ENCODE results near the gene TTN. TPM values are rescaled to one million over a fixed set of nuclear protein-coding genes. Genes with fewer than 3 reads are reported as not detected.

Gene TTN
- total RNA-seq, 4 donors from 2014 or later, result 9.3 to 59.8 (median 29.4) TPM

DNA sequence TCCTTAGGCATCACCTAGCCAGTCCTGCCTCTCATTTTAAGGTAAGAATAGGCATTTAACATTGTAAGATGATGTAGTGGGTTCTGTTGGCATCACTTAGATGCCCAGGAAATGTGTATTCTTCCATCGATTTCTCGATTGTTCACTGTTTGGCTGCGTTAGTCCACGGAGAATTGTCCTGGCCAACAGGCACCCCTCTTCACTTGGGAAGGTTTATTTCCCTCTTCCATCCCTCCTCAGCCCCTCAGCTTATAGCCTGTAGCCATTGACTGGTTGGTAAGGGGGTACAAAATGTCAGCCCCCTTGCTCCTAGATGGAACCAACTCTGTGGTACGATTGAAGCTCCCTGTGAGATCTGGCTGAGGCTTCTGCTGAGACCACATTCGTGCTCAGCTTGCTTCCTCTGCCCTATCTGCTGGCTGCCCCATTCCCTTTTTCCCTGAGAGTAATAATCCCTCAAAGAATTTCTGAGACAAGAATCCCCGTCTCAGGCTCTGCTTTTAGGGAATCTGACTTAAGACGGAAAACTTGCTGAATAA is 283.6 kb downstream of the TTN start:
- TF ChIP-seq CTCF (IDR thresholded peaks at IDR 0.05; ENCODE audit: low read depth), result no peak

DNA sequence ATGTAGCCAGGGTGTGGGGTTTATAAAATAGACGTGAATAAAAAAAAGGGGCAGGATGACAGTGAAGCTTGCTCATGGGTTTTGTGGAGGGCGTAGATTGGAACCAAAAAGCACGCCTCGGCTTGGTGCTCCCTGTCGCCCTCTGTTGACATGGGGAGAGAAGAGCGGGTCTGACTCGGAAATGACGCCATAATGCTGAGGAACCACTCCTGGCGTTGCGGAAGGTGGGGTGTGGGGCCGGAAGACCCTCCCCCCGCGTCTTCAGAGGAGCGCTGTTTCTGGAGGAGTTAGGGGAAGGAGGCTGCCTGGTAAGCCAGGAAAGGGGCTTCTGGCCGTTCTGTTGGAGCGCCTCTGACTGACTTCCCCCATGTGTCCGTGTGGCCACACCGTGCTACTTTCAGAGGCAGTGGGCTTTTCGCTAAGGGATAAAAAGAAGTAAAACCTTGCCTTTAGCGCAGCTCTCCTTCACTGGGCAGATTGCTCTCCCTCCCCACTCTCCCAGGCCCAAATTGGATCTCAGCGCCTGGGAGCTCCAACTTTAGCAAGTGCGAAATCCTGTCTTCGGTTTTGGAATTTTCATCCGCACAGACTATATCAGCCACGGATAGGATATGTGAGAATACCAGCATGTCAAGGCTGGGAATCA is 284.1 kb downstream of the TTN start:
- TF ChIP-seq CTCF (IDR thresholded peaks at IDR 0.05; ENCODE audit: low read depth), result no peak

DNA sequence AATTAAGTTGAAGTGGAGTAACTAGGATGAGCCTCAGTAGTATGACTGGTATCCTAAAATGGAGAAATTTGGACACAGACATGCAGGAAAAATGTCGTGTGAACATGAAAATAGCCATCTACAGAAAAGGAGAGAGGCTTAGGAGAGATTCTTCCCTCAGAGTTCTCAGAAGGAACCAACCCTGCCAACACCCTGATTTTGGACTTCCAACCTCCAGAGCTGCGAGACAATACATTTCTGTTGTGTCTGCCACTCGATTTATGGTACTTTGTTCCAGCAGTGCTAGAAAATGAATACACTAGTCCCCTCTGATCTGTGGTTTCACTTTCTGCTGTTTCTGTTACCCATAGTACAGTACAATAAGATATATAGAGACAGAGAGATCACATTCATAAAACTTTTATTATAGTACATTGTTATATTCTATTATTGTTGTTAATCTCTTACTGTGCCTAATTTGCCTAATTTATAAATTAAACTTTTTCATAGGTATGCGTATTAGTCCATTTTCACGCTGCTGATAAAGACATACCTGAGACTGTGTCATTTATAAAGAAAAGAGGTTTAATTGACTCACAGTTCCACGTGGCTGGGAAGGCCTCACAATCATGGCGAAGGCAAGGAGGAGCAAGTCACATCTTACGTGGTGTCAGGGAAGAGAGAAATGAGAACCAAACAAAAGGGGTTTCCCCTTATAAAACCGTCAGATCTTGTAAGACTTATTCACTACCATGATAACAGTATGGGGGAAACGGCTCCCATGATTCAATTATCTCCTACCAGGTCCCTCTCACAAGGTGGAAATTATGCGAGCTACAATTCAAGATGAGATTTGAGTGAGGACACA is 285.7 kb downstream of the TTN start:
- no peak for TF ChIP-seq CTCF (IDR thresholded peaks at IDR 0.05; ENCODE audit: low read depth)

DNA sequence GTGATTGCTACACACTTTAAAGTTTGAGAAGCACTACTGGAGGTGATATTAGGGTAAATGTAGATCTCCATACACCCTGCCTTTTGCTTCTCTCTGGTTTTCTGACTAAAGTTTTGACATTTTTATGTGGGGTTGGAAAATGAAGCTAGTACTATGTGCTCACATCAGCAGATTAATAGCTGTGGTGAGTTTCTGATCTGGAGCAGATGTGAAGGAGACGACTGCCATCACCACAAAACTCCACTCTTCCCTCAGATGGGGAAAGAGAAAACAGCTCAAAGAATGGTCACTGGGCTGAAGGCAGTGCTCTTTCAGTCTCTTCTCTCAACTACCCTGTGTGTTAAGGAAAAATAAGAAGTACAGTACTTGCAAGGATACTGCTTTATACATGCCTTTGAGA is 289.7 kb downstream of the TTN start:
- TF ChIP-seq CTCF (IDR thresholded peaks at IDR 0.05; ENCODE audit: low read depth), result no peak

DNA sequence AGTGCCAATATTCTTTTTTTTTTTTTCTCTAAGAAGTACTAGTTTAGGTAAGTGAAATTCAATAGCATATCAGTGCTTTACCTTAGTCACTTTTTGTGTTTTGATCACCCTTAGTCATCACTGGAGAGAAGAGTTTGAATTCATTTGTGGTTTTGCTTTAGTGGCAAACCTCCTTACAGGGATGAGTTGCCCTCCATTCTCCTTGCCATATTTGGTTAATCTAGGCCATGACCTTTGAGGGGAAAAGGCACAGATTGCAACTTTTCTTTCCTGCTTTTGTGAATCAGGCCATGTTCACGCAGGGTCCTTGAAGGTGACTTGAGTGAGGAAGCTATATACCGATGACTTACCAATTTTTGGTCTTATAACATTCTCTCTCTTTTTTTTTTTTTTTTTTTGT is 292.6 kb downstream of the TTN start:
- no peak for TF ChIP-seq CTCF (IDR thresholded peaks at IDR 0.05; ENCODE audit: low read depth)

DNA sequence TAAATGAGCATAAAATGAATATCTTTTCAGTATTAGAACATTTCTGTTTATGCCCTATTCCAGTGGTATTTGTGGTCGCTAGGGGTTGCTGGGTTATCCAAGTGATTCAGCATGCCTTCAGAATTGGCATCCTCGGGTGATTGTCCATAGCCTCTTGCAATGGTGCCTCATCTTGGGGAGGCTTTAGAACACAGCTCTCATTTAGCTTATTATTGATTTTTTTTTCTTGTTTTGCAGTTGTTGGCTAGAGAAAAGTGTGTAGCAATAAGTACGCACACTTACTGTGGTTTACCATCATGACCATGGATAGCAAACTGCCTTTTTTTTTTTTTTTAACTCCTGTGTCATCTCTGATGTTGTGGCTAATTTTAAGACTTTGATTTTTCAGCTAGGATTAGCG is 293.3 kb downstream of the TTN start:
- no peak for TF ChIP-seq CTCF (IDR thresholded peaks at IDR 0.05; ENCODE audit: low read depth)

GRCh38 chr2:178512484-178512883 is 294.7 kb downstream of the TTN start:
- TF ChIP-seq CTCF (IDR thresholded peaks at IDR 0.05; ENCODE audit: low read depth), result no peak
